Activated T-helper 1 cell treated with anti-CD3 and anti-CD28 coated beads, Interleukin-2, amount 50 U/mL, for 16 hours (primary cell): ENCODE measurements around the gene RPL29.

Experiments used
- DNase-seq, 2 donors: peaks; one replicate each; pipeline ENCODE4 v3.0.0-alpha.2; 2020; ENCODE audit warnings: low read depth in 1 of 2, low spot score in 1 of 2

The RPL29 gene

GRCh38 chr3:52026041-52026440 is 30.3 kb upstream of the RPL29 start:
- DNase-seq: no peak

DNA sequence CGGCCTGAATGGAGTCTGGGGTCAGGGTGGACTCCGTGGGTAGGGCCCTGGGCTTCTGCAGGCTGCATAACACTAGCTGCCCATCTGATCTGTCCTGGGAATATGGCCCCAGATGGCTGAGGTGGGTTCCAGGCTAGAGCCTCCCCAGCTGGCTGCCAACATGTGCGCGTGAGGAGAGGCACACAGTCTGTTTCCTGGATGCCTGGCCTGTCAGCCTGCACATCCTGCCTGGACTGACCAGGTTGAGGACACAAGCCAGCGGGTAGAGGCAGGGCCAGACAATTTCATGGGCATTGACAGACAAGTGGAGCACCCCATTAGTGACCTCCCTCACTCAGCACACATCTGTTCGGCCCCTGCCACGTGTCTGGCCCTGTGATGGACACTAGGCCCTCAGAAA is 29.8 kb upstream of the RPL29 start:
- no peak for DNase-seq

DNA sequence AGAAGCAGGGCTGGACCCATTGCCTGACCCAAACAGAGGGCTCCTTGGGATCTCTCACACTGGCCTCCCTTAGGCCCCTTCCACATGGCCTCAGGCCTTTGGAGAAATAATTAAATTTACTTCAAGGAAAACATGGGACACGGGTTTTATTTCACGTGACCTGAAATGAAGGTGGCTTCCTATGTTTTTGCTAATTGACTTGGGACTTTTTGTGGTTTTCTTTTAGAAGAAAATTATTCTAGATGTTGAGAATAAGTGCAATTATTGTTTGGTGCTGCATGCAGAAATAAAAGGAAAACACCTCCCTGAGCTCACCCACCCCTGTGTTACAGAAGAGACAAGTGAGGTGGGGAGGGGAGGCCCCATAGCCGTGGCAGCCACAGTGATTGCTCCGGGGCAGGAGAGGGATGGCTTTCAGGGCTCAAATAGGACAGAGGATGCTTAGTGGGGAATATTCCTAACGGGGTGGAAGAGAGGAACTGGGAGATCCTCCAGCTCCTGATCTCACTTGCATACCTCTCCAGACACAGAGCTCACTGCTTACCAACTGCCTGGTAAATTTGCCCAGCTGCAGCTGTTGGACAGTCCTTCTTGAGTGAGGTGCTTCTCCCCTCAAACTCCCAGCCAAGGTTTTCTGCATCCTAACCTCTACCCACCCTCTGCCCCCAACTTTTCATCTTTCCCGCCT is 29.2 kb upstream of the RPL29 start:
- DNase-seq: no peak

- DNase-seq: no peak
These were observed 28.4 kb upstream of the RPL29 start for GRCh38 chr3:52023860-52024764.

DNA sequence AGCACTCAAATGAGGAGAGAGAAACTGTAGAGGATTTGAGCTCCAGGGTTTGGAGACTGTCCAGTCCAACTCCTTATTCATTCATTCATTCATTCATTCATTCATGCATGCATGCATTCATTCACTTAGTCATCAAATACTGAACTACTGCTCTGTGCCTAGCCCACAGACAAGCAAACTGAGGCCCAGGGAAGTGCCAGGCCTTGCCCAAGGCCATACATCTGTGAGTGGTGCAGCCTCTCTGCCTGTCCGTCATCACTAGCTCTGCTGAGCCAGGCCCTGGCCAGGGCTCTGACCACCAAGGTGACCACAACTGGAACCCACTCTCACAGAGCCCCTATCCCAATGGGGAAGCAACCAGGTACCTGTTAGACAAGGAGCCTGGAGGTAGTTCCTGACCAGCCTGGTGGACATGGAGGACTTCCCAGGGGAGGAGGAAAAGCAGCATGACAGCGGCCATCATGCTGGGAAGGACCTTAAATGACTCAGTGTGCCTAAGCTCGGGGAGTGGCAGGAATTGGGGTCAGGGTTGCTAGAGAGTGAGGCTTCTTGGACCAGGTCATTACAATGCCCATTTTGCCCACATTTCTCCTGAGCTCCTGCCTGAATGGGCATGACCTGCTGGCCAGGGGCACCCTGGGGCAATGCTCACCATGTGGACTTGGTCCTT is 27.5 kb upstream of the RPL29 start:
- DNase-seq: no peak

- DNase-seq: no peak
These were observed 26.8 kb upstream of the RPL29 start for GRCh38 chr3:52022323-52023100.

DNA sequence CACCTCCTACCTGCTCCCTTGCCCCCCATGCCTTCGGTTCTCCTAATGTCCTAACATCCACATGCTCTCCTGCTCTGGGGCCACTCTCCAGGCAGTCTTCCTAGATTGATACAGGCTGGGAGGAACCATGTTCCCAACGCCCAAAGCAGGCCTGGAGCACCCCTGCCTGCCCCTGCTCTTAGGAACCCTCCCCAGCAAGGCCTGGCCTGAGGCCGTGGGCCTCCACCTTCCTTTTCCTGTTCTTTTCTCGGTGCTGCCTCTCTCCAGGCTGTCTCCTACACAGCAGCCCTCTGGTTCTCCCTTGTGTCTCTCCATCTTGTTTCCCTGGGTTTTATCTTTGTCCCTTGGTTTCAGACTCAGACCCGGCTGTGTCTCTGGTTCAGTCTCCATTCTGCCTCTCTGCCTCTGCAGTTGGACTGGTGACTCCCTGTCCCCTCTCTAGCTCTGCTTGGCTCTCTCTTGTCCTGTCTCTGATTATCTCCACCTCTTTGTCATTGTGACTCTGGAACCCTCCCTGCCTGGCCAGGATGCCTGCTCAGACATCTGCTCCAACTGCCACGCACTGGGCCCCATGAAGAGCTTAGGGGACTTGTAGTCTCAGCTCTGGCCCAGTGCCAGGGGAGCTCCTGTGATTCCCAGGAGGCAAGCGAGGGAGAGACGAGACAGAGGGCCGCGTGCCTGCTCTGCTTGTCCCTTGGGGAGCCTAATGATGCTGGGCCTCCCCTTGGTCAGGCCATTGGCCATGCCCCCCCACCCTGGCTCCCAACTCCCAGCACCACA is 26.0 kb upstream of the RPL29 start:
- no peak for DNase-seq

DNA sequence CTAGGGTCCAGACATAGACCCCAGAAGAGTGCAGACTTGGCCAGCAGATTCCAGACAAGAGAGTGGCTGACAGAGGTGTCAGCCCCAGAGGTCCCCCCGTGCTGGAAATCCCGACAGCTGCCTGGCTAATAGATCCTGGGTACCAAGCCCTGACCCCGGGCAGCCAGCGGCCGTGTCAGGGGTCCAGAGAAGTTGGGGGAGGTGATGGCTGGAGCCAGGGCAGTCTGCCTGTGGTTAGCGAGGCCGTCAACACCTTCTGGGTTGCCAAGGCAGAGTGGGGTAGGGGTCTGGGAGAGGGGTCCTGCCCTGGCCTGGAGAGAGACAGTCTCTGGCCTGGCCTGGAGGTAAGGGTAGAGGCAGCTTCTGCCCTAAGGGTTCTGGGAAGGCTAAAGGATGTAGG is 25.1 kb upstream of the RPL29 start:
- DNase-seq: no peak

- no peak for DNase-seq
These were observed 23.8 kb upstream of the RPL29 start for GRCh38 chr3:52019352-52020080.

GRCh38 chr3:52018319-52019000 is 22.8 kb upstream of the RPL29 start:
- no peak for DNase-seq

- DNase-seq: no peak
These were observed 21.9 kb upstream of the RPL29 start for GRCh38 chr3:52017586-52017985.

DNA sequence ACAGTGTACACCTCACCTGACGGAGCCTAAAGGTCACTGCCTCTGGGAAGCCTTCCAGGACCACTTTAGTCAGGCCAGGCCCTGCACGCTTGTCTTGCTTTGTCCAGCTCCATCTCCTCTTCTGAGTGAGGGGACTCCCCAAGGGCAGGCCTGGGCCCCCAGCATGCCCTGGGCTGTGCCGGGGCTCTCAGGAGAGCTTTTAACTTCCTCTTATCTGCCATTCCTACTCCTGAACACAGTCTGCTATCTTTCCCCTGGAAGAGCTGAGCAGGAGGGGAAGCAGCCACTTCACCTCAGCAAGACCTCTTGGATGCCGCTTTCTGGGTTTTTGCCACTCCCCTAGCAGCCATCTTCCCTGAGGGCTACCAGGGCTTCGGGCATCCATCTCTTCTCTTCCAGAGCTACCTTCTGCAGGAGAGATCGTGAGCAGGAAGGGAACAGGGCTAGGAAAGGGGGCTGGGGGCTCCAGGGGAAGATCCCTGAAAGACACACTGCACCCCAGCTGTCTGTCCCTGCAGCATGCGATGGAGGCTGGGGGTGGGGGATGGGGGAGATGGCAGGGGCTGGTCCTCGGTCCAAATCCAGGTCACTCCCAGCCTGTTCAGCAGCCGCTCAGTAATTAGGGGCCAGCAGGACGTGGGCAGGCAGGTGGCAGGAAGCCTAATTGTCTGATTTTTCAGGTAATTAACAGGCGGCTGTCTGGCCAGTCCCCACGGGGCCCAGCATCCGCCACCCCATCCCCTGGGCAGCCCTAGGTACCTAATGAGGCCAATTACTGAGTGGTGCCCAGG is 19.9 kb upstream of the RPL29 start:
- DNase-seq: no peak

DNA sequence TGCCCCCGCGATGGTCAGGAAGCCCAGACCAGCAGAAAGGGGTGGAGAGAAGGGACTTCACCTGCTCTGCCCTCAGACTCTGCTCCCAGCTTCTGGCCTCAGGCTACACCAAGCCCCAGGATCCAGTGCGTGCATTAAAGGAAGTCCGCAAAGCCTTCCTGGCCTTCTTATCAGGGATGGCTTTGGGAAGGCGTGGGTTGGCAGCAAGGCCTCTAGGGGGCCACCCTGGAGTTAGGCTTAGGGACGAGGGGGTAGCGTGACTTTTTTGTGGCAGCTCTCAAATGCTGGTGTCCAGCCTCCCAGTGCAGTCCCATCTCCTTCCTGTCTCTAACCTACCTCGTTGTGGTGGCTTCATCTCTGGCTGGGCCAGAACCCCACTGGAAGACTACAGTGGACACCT is 18.9 kb upstream of the RPL29 start:
- no peak for DNase-seq

- DNase-seq: no peak
These were observed 18.3 kb upstream of the RPL29 start for GRCh38 chr3:52013802-52014598.

DNA sequence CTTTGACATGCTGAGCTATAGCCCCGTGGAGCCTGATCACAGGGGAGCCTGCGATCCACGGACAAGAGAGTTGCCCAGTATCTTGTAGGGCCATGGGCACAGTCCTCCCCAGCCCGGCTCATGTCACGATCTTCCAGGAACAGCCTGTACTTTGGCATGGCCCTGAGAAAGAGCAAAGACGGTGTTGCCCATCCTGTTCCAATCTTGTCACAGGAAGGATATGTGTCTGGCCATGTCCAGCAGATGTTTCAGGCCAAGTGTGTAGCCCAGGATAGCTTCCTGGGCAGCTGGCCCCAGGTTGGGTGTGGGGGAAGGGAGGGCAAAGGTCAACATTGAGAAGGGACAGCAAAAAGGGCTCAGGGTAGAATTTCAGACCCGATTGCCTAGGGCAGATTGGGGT is 17.0 kb upstream of the RPL29 start:
- DNase-seq: no peak

GRCh38 chr3:52010431-52010830 is 14.7 kb upstream of the RPL29 start:
- no peak for DNase-seq

DNA sequence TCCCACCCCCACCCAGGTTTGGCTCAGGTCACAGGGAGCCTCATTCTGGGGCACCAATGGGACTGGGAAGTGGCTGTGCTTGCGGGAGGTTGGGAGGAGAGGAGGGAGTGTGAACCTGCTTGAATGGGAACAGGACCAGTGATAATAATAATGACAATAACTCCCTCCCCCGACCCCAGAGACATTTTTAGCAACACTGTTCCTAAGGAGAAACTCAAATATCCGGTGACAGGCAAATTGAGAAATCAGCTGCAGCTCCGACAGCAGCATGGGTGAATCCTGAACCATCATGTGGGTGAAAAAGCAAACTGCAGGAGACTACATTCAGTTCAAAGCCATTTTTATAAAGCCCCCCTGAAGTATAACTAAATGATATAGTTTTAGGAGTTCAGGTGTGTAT is 11.6 kb upstream of the RPL29 start:
- DNase-seq: no peak

- DNase-seq: no peak
These were observed 11.1 kb upstream of the RPL29 start for GRCh38 chr3:52006820-52007133.
